Testis (tissue), 3 donors: Measurements from ENCODE around the gene GALM. TPM values are rescaled to one million over a fixed set of nuclear protein-coding genes. Genes with fewer than 3 reads are reported as not detected.

Experiments
- DNase-seq: peaks from one replicate; pipeline ENCODE4 v3.0.0-alpha.2; 2019
- H3K27ac ChIP-seq, 2 donors: fragments of 200-600 bp; sonication (generic); one replicate each; pipeline ENCODE4 v1.5.1; 2019
- H3K27me3 ChIP-seq: fragments of 200-600 bp; sonication (generic); one replicate; pipeline ENCODE4 v1.5.1; 2019
- H3K36me3 ChIP-seq: fragments of 200-600 bp; sonication (generic); one replicate; pipeline ENCODE4 v1.5.1; 2017; ENCODE audit warnings: low read depth; ENCODE audit errors: missing control alignments
- H3K4me1 ChIP-seq: fragments of 200-600 bp; sonication (generic); one replicate; pipeline ENCODE4 v1.5.1; 2019
- H3K4me3 ChIP-seq, 2 donors: fragments of 200-600 bp; sonication (generic); one replicate each; pipeline ENCODE4 v1.5.1; 2017 to 2019
- H3K9me3 ChIP-seq: fragments of 200-600 bp; sonication (generic); one replicate; pipeline ENCODE4 v1.5.1; 2017
- CTCF ChIP-seq, 3 experiments: fragments of 450-650 bp in 2 of 3; fragments of 200-600 bp in 1 of 3; sonication (generic) in 1 of 3; IDR thresholded peaks; one replicate each; pipeline ENCODE4 v1.5.1; 2016 to 2019; ENCODE audit warnings: antibody characterized with exemption in 3 of 3, mild to moderate bottlenecking in 2 of 3, moderate library complexity in 1 of 3
- POLR2A ChIP-seq: fragments of 450-650 bp; IDR thresholded peaks from one replicate; pipeline ENCODE4 v1.6.1; 2017; ENCODE audit warnings: antibody characterized with exemption, mild to moderate bottlenecking, moderate library complexity
- WGBS, 2 donors: methylation state at CpG; one replicate each; pipeline ENCODE4 v1.1.5; 2018; 5-methylcytosine and 5-hydroxymethylcytosine counted together
- intact Hi-C: fragments of 100-400 bp; cut with DNase I; formaldehyde crosslinking; loops from one replicate; pipeline ENCODE4 v1.15.1; 2023; ENCODE audit warnings: low total_unique reads
- polyA plus RNA-seq: library from polyadenylated mRNA; stranded (reverse); fragments of 350-450 nt; fragmentation: Illumina TruSeq; extraction: RNeasy Lipid Tissue Mini Kit (QIAGEN cat#74804); gene quantifications from one replicate; pipeline ENCODE4 v1.2.3, GENCODE V29; 2014; ENCODE audit warnings: low read depth, low replicate concordance; ENCODE audit not compliant: insufficient read depth
- total RNA-seq, 2 donors: library from RNA; depleted of rRNA; stranded (reverse); fragments of >200 nt; gene quantifications; one replicate each; pipeline ENCODE4 v1.2.3, GENCODE V29; 2016

Gene GALM
- total and polyA plus RNA-seq, 3 donors from 2014 or later, result 8.5 to 11.8 (median 9.1) TPM

GRCh38 chr2:38708900-38709566, 43.1 kb downstream of the GALM start:
- H3K4me3 ChIP-seq, result no peak overlapping the region
- no peaks in the 10 kb centered on the region for H3K4me1 ChIP-seq
- TF ChIP-seq POLR2A, result no peak
- TF ChIP-seq CTCF (IDR thresholded peaks at IDR 0.05), result no peak
- 75 to 85% methylated on average over 12 of the region's 12 CpGs for WGBS, 2 donors
- intact Hi-C loops, result loop anchor here (5.0 kb wide), 1 partner anchor 117 kb away; no protein-coding TSS in a partner anchor
- H3K9me3 ChIP-seq, result no peaks in the 10 kb centered on the region
- no peaks in the 10 kb centered on the region for H3K27me3 ChIP-seq
- no peaks in the 10 kb centered on the region for H3K36me3 ChIP-seq
- no peak overlapping the region for H3K27ac ChIP-seq
- no peak for DNase-seq

DNA sequence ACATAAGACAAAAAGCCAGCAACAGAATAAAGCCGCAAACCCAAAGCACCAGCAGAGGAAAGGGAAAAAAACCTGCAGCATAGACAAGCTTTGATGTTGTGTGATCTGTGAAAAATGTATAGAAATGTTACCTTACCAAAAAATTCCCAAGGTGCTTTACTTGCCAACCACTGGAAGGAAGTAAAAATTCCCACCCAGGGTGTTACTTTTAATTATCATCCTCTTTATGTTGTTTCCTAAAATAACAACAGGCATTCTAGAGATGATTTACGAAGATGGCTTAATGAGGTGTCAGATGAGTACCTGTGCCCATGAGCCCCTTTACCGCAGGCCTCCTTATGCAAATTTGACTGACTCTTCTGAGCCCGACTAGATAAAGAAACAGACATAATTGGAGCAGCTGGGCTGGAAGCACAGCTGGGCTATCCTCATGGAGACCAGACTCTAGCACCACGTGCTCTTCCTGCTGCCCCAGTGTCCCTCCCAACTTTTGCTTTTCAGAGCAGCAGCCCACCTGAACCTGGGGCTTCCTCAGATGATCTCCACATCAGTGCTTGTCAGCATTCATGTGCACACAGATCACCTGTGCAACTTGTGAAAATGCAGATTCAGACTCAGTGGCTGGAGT, 43.8 kb downstream of the GALM start:
- Histone ChIP-seq H3K4me3 (no peak overlapping the region), H3K9me3 (no peaks in the 10 kb centered on the region), H3K4me1 (no peaks in the 10 kb centered on the region), H3K27me3 (no peaks in the 10 kb centered on the region), H3K36me3 (no peaks in the 10 kb centered on the region), H3K27ac (no peak overlapping the region)
- DNase-seq, result peak; percentile 6
- TF ChIP-seq CTCF (IDR thresholded peaks at IDR 0.05), result no peak
- TF ChIP-seq POLR2A, result no peak
- 58 to 69% methylated on average over 5 of the region's 5 CpGs for WGBS, 2 donors
- intact Hi-C loops, result loop anchor here (5.0 kb wide), 1 partner anchor 117 kb away; no protein-coding TSS in a partner anchor

GRCh38 chr2:38711558-38711957, 45.6 kb downstream of the GALM start:
- TF ChIP-seq POLR2A (no peak), CTCF (IDR thresholded peaks at IDR 0.05) (no peak)
- no peak overlapping the region for H3K4me3 ChIP-seq
- H3K27me3 ChIP-seq, result no peaks in the 10 kb centered on the region
- H3K27ac ChIP-seq, result no peak overlapping the region
- intact Hi-C loops, result no loop called here
- H3K36me3 ChIP-seq, result no peaks in the 10 kb centered on the region
- H3K9me3 ChIP-seq, result no peaks in the 10 kb centered on the region
- no peaks in the 10 kb centered on the region for H3K4me1 ChIP-seq
- DNase-seq, result no peak

GRCh38 chr2:38712413-38712812, 46.5 kb downstream of the GALM start:
- intact Hi-C loops, result no loop called here
- DNase-seq, result no peak
- Histone ChIP-seq H3K4me1 (no peaks in the 10 kb centered on the region), H3K27ac (no peak overlapping the region), H3K9me3 (no peaks in the 10 kb centered on the region), H3K27me3 (no peaks in the 10 kb centered on the region), H3K36me3 (no peaks in the 10 kb centered on the region), H3K4me3 (no peak overlapping the region)
- TF ChIP-seq CTCF (IDR thresholded peaks at IDR 0.05) (no peak), POLR2A (no peak)
- 93 to 97% methylated on average over 7 of the region's 7 CpGs for WGBS, 2 donors

- no peaks in the 10 kb centered on the region for H3K4me1 ChIP-seq
- 61 to 83% methylated on average over 3 to 4 of the region's 4 CpGs for WGBS, 2 donors
- no peak overlapping the region for H3K4me3 ChIP-seq
- no peak overlapping the region for H3K27ac ChIP-seq
- DNase-seq, result no peak
- H3K36me3 ChIP-seq, result no peaks in the 10 kb centered on the region
- TF ChIP-seq CTCF (IDR thresholded peaks at IDR 0.05) (no peak), POLR2A (no peak)
- no peaks in the 10 kb centered on the region for H3K9me3 ChIP-seq
- intact Hi-C loops, result no loop called here
- no peaks in the 10 kb centered on the region for H3K27me3 ChIP-seq
Observed at GRCh38 chr2:38712871-38713270, 47.0 kb downstream of the GALM start.
